WTC11 (cell line): Measurements from ENCODE around the gene NBAS.

ENCODE experiments used
- ESRRA ChIP-seq: sonication (generic); formaldehyde crosslinking; IDR thresholded peaks from 2 replicates; pipeline ENCODE4 v1.8.1; 2022; ENCODE audit warnings: mild to moderate bottlenecking, missing genetic modification reagents, borderline replicate concordance
- GTF2I ChIP-seq: fragments of 250-450 bp; sonication (Bioruptor Pico); conservative IDR thresholded peaks from 2 replicates; pipeline ENCODE4 v1.4.0; 2021; ENCODE audit warnings: mild to moderate bottlenecking
- JUN ChIP-seq: sonication (generic); formaldehyde crosslinking; IDR thresholded peaks from 2 replicates; pipeline ENCODE4 v1.8.0; 2023; ENCODE audit warnings: mild to moderate bottlenecking, missing genetic modification reagents
- NFYB ChIP-seq: sonication (generic); formaldehyde crosslinking; conservative IDR thresholded peaks from 2 replicates; pipeline ENCODE4 v1.8.0; 2022; ENCODE audit warnings: low read depth, missing genetic modification reagents
- ZNF138 ChIP-seq: sonication (generic); formaldehyde crosslinking; conservative IDR thresholded peaks from 2 replicates; pipeline ENCODE4 v1.8.1; 2022; ENCODE audit warnings: mild to moderate bottlenecking, moderate library complexity, missing genetic modification reagents
- TF ChIP-seq, protein P1 (sequence below): sonication (generic); formaldehyde crosslinking; IDR thresholded peaks from 2 replicates; pipeline ENCODE4 v1.8.1; 2022; ENCODE audit warnings: low read depth, missing genetic modification reagents, borderline replicate concordance
- TF ChIP-seq, protein P2 (sequence below): fragments of 200-600 bp; IDR thresholded peaks from 2 replicates; pipeline ENCODE4 v1.8.0; 2022; ENCODE audit warnings: antibody characterized with exemption
- TF ChIP-seq, protein P3 (sequence below): sonication (generic); formaldehyde crosslinking; IDR thresholded peaks from 2 replicates; pipeline ENCODE4 v1.8.1; 2023; ENCODE audit warnings: mild to moderate bottlenecking, missing genetic modification reagents, borderline replicate concordance
- TF ChIP-seq, protein P4 (sequence below): sonication (generic); formaldehyde crosslinking; IDR thresholded peaks from 2 replicates; pipeline ENCODE4 v1.8.1; 2022; ENCODE audit warnings: mild to moderate bottlenecking, missing genetic modification reagents, moderate library complexity, borderline replicate concordance
- TF ChIP-seq, protein P5 (sequence below): sonication (generic); formaldehyde crosslinking; IDR thresholded peaks from 2 replicates; pipeline ENCODE4 v1.8.0; 2022; ENCODE audit warnings: mild to moderate bottlenecking, missing genetic modification reagents
- TF ChIP-seq, protein P6 (sequence below): sonication (generic); formaldehyde crosslinking; IDR thresholded peaks from 2 replicates; pipeline ENCODE4 v1.8.0; 2022; ENCODE audit warnings: mild to moderate bottlenecking, missing genetic modification reagents
- TF ChIP-seq, protein P7 (sequence below): sonication (generic); formaldehyde crosslinking; IDR thresholded peaks from 2 replicates; pipeline ENCODE4 v1.8.1; 2022; ENCODE audit warnings: mild to moderate bottlenecking, moderate library complexity, missing genetic modification reagents
- TF ChIP-seq, protein P8 (sequence below): sonication (generic); formaldehyde crosslinking; IDR thresholded peaks from 2 replicates; pipeline ENCODE4 v1.8.1; 2022; ENCODE audit warnings: missing genetic modification reagents, borderline replicate concordance
- TF ChIP-seq, protein P9 (sequence below): sonication (generic); formaldehyde crosslinking; IDR thresholded peaks from 2 replicates; pipeline ENCODE4 v1.8.1; 2023; ENCODE audit warnings: mild to moderate bottlenecking, missing genetic modification reagents

DNA sequence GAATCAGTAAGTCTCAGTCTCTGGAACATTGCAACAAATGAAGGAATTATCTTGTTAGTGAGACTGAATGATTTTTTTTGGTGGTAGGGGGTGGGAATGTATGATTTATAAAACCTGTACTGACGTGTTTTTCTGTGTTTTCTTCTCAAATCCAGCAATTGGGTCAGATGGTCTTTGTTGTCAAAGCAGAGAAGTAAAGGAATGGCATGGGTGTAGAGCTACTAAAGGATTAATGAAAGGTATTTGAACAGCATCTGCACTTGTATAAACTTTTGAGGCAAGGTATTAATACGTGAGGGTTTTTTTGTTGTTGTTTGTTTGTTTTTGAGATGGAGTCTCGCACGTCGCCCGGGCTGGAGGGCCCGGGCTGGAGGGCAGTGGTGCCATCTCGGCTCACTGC is 41.3 kb upstream of the NBAS start:
- TF ChIP-seq JUN (CRISPR knock-in tag) (no peak), GTF2I (CRISPR knock-in tag) (no peak), ESRRA (CRISPR knock-in tag) (no peak), NFYB (CRISPR knock-in tag) (no peak), ZNF138 (CRISPR knock-in tag) (no peak)
- TF ChIP-seq, protein P1, sequence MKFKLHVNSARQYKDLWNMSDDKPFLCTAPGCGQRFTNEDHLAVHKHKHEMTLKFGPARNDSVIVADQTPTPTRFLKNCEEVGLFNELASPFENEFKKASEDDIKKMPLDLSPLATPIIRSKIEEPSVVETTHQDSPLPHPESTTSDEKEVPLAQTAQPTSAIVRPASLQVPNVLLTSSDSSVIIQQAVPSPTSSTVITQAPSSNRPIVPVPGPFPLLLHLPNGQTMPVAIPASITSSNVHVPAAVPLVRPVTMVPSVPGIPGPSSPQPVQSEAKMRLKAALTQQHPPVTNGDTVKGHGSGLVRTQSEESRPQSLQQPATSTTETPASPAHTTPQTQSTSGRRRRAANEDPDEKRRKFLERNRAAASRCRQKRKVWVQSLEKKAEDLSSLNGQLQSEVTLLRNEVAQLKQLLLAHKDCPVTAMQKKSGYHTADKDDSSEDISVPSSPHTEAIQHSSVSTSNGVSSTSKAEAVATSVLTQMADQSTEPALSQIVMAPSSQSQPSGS (CRISPR knock-in tag): no peak
- TF ChIP-seq, protein P2, sequence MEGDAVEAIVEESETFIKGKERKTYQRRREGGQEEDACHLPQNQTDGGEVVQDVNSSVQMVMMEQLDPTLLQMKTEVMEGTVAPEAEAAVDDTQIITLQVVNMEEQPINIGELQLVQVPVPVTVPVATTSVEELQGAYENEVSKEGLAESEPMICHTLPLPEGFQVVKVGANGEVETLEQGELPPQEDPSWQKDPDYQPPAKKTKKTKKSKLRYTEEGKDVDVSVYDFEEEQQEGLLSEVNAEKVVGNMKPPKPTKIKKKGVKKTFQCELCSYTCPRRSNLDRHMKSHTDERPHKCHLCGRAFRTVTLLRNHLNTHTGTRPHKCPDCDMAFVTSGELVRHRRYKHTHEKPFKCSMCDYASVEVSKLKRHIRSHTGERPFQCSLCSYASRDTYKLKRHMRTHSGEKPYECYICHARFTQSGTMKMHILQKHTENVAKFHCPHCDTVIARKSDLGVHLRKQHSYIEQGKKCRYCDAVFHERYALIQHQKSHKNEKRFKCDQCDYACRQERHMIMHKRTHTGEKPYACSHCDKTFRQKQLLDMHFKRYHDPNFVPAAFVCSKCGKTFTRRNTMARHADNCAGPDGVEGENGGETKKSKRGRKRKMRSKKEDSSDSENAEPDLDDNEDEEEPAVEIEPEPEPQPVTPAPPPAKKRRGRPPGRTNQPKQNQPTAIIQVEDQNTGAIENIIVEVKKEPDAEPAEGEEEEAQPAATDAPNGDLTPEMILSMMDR: no peak
- TF ChIP-seq, protein P3, sequence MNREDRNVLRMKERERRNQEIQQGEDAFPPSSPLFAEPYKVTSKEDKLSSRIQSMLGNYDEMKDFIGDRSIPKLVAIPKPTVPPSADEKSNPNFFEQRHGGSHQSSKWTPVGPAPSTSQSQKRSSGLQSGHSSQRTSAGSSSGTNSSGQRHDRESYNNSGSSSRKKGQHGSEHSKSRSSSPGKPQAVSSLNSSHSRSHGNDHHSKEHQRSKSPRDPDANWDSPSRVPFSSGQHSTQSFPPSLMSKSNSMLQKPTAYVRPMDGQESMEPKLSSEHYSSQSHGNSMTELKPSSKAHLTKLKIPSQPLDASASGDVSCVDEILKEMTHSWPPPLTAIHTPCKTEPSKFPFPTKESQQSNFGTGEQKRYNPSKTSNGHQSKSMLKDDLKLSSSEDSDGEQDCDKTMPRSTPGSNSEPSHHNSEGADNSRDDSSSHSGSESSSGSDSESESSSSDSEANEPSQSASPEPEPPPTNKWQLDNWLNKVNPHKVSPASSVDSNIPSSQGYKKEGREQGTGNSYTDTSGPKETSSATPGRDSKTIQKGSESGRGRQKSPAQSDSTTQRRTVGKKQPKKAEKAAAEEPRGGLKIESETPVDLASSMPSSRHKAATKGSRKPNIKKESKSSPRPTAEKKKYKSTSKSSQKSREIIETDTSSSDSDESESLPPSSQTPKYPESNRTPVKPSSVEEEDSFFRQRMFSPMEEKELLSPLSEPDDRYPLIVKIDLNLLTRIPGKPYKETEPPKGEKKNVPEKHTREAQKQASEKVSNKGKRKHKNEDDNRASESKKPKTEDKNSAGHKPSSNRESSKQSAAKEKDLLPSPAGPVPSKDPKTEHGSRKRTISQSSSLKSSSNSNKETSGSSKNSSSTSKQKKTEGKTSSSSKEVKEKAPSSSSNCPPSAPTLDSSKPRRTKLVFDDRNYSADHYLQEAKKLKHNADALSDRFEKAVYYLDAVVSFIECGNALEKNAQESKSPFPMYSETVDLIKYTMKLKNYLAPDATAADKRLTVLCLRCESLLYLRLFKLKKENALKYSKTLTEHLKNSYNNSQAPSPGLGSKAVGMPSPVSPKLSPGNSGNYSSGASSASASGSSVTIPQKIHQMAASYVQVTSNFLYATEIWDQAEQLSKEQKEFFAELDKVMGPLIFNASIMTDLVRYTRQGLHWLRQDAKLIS (CRISPR knock-in tag): no peak
- TF ChIP-seq, protein P4, sequence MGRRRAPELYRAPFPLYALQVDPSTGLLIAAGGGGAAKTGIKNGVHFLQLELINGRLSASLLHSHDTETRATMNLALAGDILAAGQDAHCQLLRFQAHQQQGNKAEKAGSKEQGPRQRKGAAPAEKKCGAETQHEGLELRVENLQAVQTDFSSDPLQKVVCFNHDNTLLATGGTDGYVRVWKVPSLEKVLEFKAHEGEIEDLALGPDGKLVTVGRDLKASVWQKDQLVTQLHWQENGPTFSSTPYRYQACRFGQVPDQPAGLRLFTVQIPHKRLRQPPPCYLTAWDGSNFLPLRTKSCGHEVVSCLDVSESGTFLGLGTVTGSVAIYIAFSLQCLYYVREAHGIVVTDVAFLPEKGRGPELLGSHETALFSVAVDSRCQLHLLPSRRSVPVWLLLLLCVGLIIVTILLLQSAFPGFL: no peak
- TF ChIP-seq, protein P5, sequence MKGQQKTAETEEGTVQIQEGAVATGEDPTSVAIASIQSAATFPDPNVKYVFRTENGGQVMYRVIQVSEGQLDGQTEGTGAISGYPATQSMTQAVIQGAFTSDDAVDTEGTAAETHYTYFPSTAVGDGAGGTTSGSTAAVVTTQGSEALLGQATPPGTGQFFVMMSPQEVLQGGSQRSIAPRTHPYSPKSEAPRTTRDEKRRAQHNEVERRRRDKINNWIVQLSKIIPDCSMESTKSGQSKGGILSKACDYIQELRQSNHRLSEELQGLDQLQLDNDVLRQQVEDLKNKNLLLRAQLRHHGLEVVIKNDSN (CRISPR knock-in tag): no peak
- TF ChIP-seq, protein P6, sequence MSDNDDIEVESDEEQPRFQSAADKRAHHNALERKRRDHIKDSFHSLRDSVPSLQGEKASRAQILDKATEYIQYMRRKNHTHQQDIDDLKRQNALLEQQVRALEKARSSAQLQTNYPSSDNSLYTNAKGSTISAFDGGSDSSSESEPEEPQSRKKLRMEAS (CRISPR knock-in tag): no peak
- TF ChIP-seq, protein P7, sequence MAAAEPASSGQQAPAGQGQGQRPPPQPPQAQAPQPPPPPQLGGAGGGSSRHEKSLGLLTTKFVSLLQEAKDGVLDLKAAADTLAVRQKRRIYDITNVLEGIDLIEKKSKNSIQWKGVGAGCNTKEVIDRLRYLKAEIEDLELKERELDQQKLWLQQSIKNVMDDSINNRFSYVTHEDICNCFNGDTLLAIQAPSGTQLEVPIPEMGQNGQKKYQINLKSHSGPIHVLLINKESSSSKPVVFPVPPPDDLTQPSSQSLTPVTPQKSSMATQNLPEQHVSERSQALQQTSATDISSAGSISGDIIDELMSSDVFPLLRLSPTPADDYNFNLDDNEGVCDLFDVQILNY (CRISPR knock-in tag): no peak
- TF ChIP-seq, protein P8, sequence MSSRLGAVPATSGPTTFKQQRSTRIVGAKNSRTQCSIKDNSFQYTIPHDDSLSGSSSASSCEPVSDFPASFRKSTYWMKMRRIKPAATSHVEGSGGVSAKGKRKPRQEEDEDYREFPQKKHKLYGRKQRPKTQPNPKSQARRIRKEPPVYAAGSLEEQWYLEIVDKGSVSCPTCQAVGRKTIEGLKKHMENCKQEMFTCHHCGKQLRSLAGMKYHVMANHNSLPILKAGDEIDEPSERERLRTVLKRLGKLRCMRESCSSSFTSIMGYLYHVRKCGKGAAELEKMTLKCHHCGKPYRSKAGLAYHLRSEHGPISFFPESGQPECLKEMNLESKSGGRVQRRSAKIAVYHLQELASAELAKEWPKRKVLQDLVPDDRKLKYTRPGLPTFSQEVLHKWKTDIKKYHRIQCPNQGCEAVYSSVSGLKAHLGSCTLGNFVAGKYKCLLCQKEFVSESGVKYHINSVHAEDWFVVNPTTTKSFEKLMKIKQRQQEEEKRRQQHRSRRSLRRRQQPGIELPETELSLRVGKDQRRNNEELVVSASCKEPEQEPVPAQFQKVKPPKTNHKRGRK (CRISPR knock-in tag): no peak
- TF ChIP-seq, protein P9, sequence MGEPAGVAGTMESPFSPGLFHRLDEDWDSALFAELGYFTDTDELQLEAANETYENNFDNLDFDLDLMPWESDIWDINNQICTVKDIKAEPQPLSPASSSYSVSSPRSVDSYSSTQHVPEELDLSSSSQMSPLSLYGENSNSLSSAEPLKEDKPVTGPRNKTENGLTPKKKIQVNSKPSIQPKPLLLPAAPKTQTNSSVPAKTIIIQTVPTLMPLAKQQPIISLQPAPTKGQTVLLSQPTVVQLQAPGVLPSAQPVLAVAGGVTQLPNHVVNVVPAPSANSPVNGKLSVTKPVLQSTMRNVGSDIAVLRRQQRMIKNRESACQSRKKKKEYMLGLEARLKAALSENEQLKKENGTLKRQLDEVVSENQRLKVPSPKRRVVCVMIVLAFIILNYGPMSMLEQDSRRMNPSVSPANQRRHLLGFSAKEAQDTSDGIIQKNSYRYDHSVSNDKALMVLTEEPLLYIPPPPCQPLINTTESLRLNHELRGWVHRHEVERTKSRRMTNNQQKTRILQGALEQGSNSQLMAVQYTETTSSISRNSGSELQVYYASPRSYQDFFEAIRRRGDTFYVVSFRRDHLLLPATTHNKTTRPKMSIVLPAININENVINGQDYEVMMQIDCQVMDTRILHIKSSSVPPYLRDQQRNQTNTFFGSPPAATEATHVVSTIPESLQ (CRISPR knock-in tag): no peak
